Astrocyte of the cerebellum (primary cell): Measurements from ENCODE around the gene BCCIP.

ENCODE experiments used
- DNase-seq: peaks from one replicate; pipeline ENCODE4 v3.0.0-alpha.2; 2011; ENCODE audit warnings: low read depth
- H3K4me3 ChIP-seq: 2 replicates; pipeline ENCODE4 v1.5.1; 2011; ENCODE audit warnings: mild to moderate bottlenecking, low read depth, low read length, moderate library complexity
- in situ Hi-C: cut with HindIII; loops from 2 replicates; pipeline ENCODE4 v1.10.0; 2017; ENCODE audit warnings: low sequenced_read_pairs
- TF ChIP-seq, protein P1 (sequence below): IDR thresholded peaks from 2 replicates; pipeline ENCODE4 v1.5.1; 2012; ENCODE audit warnings: low read length, low read depth, moderate library complexity, mild to moderate bottlenecking; ENCODE audit errors: missing control alignments

BCCIP gene

DNA sequence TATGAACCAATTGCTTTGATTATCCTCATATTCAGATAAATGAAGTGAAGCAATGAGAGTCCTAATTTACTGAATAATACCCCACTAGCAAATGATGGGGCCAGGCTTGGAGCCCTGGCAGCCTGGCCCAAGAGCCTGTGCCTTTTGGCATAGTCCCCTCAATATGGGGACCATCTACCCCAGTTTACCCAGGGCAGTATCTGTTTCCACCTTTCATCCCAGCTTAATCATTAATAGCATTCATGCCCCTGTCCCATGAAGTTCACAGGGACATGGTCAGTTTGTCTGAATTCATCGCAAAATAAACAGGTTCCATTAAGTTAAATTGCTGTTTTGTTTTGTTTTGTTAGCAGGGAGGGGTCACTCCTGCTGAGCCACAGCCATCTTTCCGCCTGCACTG is 25.5 kb downstream of the BCCIP start:
- TF ChIP-seq, protein P1, sequence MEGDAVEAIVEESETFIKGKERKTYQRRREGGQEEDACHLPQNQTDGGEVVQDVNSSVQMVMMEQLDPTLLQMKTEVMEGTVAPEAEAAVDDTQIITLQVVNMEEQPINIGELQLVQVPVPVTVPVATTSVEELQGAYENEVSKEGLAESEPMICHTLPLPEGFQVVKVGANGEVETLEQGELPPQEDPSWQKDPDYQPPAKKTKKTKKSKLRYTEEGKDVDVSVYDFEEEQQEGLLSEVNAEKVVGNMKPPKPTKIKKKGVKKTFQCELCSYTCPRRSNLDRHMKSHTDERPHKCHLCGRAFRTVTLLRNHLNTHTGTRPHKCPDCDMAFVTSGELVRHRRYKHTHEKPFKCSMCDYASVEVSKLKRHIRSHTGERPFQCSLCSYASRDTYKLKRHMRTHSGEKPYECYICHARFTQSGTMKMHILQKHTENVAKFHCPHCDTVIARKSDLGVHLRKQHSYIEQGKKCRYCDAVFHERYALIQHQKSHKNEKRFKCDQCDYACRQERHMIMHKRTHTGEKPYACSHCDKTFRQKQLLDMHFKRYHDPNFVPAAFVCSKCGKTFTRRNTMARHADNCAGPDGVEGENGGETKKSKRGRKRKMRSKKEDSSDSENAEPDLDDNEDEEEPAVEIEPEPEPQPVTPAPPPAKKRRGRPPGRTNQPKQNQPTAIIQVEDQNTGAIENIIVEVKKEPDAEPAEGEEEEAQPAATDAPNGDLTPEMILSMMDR, result no peak
- in situ Hi-C loops, result no loop called here
- no peak for DNase-seq
- H3K4me3 ChIP-seq, result no peak overlapping the region

DNA sequence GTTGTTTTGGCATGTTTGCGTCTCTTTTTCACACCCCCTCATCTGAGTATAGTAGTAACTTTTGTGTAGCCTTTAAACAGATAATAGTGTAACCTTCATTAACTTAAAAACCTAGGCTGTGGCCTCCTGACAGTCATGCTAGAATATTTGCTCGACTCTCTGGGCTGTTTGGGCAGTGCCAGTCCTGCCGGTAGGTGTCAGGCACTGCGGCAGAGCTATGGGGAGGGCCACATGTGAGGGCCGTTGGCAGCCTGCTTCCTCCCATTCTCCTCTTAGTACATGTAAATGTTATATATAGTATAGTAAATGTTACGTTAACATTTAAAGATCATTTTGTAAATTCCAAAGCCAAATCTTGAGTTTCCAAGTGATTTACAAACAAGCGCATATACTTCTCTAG is 26.1 kb downstream of the BCCIP start:
- no peak for DNase-seq
- in situ Hi-C loops, result no loop called here
- TF ChIP-seq, protein P1, result no peak

DNA sequence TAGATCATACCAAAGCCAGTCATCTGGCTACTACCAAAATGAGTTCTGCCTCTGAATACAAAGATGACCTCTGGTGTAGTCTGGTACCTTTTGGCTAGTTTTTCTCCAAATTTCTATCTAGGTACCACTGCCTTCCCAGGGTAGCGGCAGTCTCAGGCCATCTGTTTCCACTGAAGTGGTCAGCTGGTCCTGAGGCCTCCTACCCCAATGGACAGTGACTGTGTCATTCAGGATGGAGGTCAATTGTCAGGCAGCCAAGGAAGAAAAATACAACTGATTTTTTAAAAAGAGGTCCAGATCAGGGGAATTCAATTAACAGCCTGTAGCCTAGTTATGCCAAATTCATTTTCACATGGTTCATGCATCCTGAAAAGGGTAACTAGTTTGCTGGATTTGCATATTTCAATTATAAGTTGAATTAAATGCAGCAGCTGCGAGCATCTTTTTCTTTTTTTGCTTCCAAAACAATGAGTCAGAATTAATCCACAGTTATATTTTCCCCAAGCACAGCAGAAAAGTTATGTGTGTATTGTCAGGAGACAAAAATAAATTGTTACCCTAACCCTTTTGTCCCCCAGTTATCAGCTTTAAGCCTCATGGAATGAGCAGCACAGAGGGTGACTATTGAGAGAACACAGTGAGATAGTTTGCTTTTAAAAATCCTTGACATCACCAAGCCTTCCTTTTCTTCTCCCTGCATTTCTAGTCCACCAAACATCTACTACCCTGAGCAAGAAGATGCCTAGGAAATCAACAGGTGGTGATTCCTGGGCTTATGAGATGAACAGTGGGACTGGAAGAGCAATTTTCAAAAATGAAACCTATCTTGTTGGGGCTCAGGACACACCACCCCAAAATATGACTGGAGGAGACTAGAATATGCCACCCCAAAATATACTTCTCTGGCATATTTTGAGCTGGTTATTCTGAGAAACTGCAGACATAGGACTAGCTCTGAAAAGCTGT is 27.7 kb downstream of the BCCIP start:
- in situ Hi-C loops, result no loop called here
- TF ChIP-seq, protein P1, result no peak
- no peak for DNase-seq

More for the DNA sequence above, 26.1 kb downstream of the BCCIP start:
- no peak overlapping the region for H3K4me3 ChIP-seq

DNA sequence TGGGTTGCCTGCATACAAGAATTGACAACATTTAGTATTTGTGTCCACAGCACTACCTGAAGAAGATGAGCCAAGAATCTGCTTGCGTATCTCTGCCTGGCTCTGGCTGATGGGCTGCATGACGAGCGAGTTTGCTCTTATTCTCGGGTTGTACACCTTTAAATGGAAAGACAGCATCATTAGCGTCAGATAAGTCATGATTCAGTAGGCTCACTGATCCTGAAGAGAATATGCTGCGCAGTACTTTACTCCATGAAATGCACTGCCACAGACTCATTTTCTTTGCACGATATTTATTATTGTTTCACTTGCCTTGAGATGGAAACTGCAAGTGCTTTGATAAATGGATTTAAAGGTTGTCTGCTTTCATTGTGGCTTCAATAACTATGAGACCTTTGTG is 29.1 kb downstream of the BCCIP start:
- no peak overlapping the region for H3K4me3 ChIP-seq
- no peak for DNase-seq
- in situ Hi-C loops, result no loop called here
- TF ChIP-seq, protein P1, result no peak

More for the DNA sequence above, 27.7 kb downstream of the BCCIP start:
- H3K4me3 ChIP-seq, result no peak overlapping the region

DNA sequence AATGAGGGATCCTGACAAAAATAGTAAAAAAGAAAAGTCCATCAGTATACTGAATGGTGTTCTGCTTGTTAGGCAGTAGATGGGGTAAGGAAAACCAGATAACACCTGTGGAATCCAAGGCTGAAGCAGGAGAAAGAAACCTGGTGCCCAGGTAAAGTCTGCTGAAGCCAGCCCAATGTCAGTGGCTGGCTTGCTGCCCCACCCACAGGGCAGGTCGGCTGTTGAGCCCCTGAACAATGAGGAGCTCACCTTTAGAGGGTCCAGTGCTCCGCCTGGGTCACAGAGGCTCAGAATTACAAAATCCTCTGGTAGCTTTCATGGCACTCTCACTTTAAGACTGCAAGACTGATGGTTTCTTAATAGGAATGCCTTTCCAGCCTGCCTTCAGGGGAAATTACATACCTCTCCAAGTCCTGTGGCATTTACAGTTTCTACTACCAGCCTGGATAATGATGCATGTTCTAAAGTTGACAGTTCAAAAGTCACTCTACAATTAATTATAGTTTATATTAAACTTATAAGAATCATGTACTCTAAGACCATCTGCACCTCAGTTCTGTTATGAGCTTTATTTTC is 33.9 kb downstream of the BCCIP start:
- in situ Hi-C loops, result no loop called here
- TF ChIP-seq, protein P1, result no peak
- DNase-seq, result no peak
- no peak overlapping the region for H3K4me3 ChIP-seq

DNA sequence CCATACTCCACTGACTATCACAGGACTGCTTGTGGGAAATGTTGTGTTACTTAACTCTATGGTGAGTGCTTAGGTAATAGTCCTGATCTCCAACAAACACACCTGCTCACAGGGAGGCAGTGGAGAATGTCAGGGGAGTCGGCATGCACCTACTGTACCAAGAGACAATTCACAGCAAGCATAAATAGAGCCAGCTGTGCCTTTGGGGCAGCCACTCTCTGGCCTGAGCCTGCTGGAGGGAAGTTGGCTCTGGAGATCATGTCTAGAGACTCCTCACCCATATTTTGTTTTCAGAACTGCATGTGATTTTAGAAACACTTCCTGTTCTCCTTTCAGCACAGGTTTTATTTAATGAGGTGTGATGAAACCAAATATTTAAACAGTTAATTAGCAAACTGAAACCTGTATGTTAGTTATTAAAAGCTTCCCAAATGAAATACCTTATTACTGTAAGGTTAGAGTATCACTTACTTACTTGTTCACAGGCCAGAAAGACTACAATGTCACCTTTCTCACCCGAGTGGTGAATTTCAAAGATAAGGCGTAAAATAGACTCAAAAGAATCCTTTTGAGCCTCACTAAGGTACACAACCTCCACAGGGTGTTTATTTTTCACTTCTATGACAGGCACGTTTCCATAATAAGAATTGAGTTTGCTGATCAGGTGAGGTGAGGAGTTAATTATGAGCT is 35.9 kb downstream of the BCCIP start:
- TF ChIP-seq, protein P1, result no peak
- in situ Hi-C loops, result no loop called here
- DNase-seq, result no peak
- no peak overlapping the region for H3K4me3 ChIP-seq
